Right lobe of liver (tissue), 6 donors: Measurements from ENCODE around the gene SLC4A8. TPM values are rescaled to one million over a fixed set of nuclear protein-coding genes. Genes with fewer than 3 reads are reported as not detected.

Experiments used
- ATAC-seq, 4 donors: fragments of 200-7000 bp; cut with Tn5 transposase; one replicate each; pipeline ENCODE4 v1.9.1; 2020; ENCODE audit warnings: mild to moderate bottlenecking in 4 of 4, moderate library complexity in 4 of 4
- DNase-seq, 3 donors: peaks; one replicate each; pipeline ENCODE4 v3.0.0-alpha.2; 2020
- H3K27ac ChIP-seq, 3 donors: fragments of 200-600 bp; one replicate each; pipeline ENCODE4 v1.8.0; 2022
- H3K27me3 ChIP-seq, 2 donors: fragments of 200-600 bp; one replicate each; pipeline ENCODE4 v1.8.0; 2022
- H3K36me3 ChIP-seq, 4 donors: fragments of 200-600 bp; sonication (generic) in 1 of 4; one replicate each; pipeline versions ENCODE4 v1.5.1 to v1.8.0; 2017 to 2022; ENCODE audit warnings: control low read depth in 1 of 4
- H3K4me1 ChIP-seq, 4 donors: fragments of 200-600 bp; sonication (generic) in 1 of 4; one replicate each; pipeline versions ENCODE4 v1.5.1 to v1.8.0; 2017 to 2022; ENCODE audit warnings: control low read depth in 1 of 4
- H3K4me3 ChIP-seq, 3 donors: fragments of 200-600 bp; one replicate each; pipeline ENCODE4 v1.8.0; 2022
- H3K9me3 ChIP-seq, 4 donors: fragments of 200-600 bp; sonication (generic) in 1 of 4; one replicate each; pipeline versions ENCODE4 v1.5.1 to v1.8.0; 2017 to 2022; ENCODE audit warnings: control low read depth in 1 of 4
- POLR2A ChIP-seq: fragments of 450-650 bp; IDR thresholded peaks from one replicate; pipeline ENCODE4 v1.6.1; 2017; ENCODE audit warnings: antibody characterized with exemption, mild to moderate bottlenecking
- WGBS: methylation state at CpG from one replicate; pipeline ENCODE4 v1.1.6; 2018; ENCODE audit warnings: low coverage, low lambda C conversion rate; ENCODE audit not compliant: insufficient coverage; ENCODE audit errors: missing lambda C conversion rate; 5-methylcytosine and 5-hydroxymethylcytosine counted together
- intact Hi-C, 2 donors: fragments of 100-400 bp; cut with DNase I; formaldehyde crosslinking; loops; one replicate each; pipeline versions ENCODE4 v1.11.2 to v1.14.1; 2022
- total RNA-seq, 6 experiments: library from RNA; depleted of rRNA in 2 of 6; stranded (reverse); fragments of >200 nt in 2 of 6; fragmentation: NEBNext Ultra II Directional in 3 of 6; extraction: Animal tissue kit (Norgen Biotek cat#: 25700) in 3 of 6; gene quantifications; one replicate each; pipeline versions ENCODE4 v1.1.0 to v1.2.4, GENCODE V29; 2016 to 2023
- TF ChIP-seq, protein P1 (sequence below), 4 donors: fragments of 200-600 bp in 3 of 4; fragments of 450-650 bp in 1 of 4; IDR thresholded peaks; one replicate each; pipeline versions ENCODE4 v1.5.1 to v1.8.0; 2016 to 2022; ENCODE audit warnings: antibody characterized with exemption in 4 of 4, mild to moderate bottlenecking in 2 of 4
- donor health status: DM: no; HTN: yes; CAD: no.
- donor health status: DM: no; HTN: no; CAD: no.
- donor health status: DM: no; HTN: no; CAD: no.
- donor health status: DM: no; HTN: yes; CAD: no.
- donor health status: DM: no; HTN: yes; CAD: no.

SLC4A8 gene
- total RNA-seq, 6 experiments from 2014 or later = 0.04 to 0.55 (median 0.19) TPM

DNA sequence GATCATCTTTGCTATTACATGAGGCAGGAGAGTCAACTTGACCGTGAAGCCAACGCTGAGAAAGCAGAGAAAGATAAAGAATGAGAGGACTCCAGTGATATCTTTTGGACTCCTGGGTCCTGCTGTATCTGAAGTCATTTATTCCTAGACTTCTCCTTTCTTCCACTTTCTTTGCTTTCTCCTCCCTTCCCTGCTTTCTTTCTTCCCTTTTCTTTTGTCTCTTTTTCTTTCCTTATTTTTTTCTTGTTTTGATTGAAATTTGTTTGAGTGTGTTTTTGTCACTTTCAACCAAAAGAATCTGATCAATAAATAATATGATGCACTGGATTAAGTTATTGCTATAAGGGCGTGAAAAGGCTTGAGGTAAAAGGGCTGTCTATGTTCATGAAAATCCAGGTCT lies 20.0 kb upstream of the SLC4A8 start:
- 91% methylated on average over 3 of the region's 3 CpGs for WGBS
- intact Hi-C loops = no loop called here
- DNase-seq (no peak), ATAC-seq (no peak)
- H3K4me1 ChIP-seq = no peaks in the 10 kb centered on the region
- no peaks in the 10 kb centered on the region for H3K36me3 ChIP-seq
- H3K27me3 ChIP-seq = no peaks in the 10 kb centered on the region
- no peak overlapping the region for H3K27ac ChIP-seq
- TF ChIP-seq POLR2A = no peak
- TF ChIP-seq, protein P1, sequence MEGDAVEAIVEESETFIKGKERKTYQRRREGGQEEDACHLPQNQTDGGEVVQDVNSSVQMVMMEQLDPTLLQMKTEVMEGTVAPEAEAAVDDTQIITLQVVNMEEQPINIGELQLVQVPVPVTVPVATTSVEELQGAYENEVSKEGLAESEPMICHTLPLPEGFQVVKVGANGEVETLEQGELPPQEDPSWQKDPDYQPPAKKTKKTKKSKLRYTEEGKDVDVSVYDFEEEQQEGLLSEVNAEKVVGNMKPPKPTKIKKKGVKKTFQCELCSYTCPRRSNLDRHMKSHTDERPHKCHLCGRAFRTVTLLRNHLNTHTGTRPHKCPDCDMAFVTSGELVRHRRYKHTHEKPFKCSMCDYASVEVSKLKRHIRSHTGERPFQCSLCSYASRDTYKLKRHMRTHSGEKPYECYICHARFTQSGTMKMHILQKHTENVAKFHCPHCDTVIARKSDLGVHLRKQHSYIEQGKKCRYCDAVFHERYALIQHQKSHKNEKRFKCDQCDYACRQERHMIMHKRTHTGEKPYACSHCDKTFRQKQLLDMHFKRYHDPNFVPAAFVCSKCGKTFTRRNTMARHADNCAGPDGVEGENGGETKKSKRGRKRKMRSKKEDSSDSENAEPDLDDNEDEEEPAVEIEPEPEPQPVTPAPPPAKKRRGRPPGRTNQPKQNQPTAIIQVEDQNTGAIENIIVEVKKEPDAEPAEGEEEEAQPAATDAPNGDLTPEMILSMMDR (IDR thresholded peaks at IDR 0.05) = no peak
- no peaks in the 10 kb centered on the region for H3K9me3 ChIP-seq
- H3K4me3 ChIP-seq = no peak overlapping the region

DNA sequence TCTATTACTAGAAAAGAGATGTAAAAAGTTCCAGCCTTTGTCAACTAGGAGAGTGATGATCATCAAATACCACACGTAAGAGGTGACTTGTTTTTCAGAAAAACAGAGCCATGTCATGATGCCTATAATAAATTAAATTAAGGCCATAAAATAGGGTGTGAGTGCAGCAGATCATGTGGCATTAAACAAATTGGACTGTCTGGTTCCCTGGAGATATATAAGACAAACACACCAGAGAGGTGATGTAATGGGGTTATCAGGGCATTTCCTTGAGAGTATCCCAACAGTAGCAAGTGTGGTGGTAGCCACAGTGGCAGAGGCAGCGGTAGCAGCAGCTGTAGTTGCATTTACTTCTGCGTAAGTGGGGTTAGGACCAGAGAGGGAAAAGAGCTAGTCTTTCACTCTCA lies 18.8 kb upstream of the SLC4A8 start:
- no peak overlapping the region for H3K4me3 ChIP-seq
- H3K27me3 ChIP-seq = no peaks in the 10 kb centered on the region
- TF ChIP-seq POLR2A = no peak
- TF ChIP-seq, protein P1 (IDR thresholded peaks at IDR 0.05) = no peak
- no peaks in the 10 kb centered on the region for H3K4me1 ChIP-seq
- intact Hi-C loops = no loop called here
- 100% methylated on average over 3 of the region's 3 CpGs for WGBS
- H3K9me3 ChIP-seq = no peaks in the 10 kb centered on the region
- ATAC-seq (no peak), DNase-seq (no peak)
- no peak overlapping the region for H3K27ac ChIP-seq
- no peaks in the 10 kb centered on the region for H3K36me3 ChIP-seq

DNA sequence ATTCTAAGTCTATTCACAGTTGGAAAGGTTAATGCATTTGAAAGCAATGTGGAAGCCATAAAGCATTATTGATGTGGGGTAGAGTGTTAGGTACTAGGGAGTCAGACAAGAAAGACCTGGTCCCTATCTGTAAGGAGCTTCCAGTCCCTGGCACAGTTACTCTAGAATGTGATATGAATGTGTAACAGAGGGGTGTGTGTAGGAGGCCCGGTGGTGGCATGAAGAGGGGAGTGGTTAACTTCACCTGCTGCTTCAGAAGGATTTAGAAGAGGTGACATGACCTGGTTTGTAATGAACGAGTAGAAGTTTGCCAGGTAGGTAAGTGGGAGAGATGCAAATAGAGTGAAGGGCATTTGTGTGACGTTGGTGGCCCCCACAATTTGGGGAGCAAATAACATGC lies 18.3 kb upstream of the SLC4A8 start:
- Histone ChIP-seq H3K36me3 (no peaks in the 10 kb centered on the region), H3K27me3 (no peaks in the 10 kb centered on the region), H3K27ac (no peak overlapping the region), H3K4me1 (no peaks in the 10 kb centered on the region), H3K4me3 (no peak overlapping the region), H3K9me3 (no peaks in the 10 kb centered on the region)
- ATAC-seq (no peak), DNase-seq (no peak)
- no peak for TF ChIP-seq POLR2A
- TF ChIP-seq, protein P1 (IDR thresholded peaks at IDR 0.05) = no peak
- 20% methylated on average over 1 of the region's 3 CpGs for whole genome bisulfite sequencing
- intact Hi-C loops = no loop called here

DNA sequence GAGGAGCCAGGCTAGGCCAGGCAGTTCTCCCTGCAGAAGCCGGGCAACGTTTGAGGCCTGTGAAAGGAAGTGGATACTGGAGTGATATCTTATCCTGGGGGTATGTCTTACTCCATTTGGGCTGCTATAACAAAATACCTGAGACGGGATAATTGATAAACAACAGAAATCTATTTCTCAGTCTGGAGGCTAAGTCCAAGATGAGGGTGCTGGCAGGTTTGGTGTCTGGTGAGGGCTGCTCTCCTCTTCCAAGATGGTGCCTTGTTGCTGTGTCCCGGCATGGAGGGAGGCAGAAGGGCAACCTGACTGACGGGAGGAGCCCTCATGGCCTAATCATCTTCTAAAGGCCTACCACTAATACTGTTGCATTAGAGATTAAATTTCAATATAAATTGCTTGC lies 17.8 kb upstream of the SLC4A8 start:
- DNase-seq = no peak
- TF ChIP-seq, protein P1 (IDR thresholded peaks at IDR 0.05) = no peak
- no peak for TF ChIP-seq POLR2A
- Histone ChIP-seq H3K27ac (no peak overlapping the region), H3K36me3 (no peaks in the 10 kb centered on the region), H3K27me3 (no peaks in the 10 kb centered on the region), H3K4me1 (no peaks in the 10 kb centered on the region), H3K4me3 (no peak overlapping the region), H3K9me3 (no peaks in the 10 kb centered on the region)
- 70% methylated on average over 2 of the region's 5 CpGs for WGBS
- ATAC-seq = no peak
- intact Hi-C loops = no loop called here

DNA sequence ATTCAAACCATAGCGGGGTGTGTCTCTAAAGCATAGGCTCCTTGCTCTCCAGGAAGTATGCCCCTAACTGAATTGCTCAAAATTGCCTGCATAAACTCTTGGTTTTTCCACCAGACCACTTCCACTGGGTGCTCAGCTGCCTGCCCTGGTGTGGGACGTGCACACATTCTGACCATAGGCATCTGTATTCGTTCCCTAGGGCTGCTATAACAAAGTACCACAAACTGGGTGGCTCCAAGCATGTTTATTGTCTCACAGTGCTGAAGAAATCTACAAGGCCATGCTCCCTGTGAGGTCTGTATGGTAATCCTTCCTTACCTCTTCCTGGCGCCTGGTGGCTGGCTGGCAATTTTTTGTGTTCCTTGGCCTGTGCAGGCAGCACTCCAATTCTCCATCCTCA lies 17.0 kb upstream of the SLC4A8 start:
- DNase-seq (no peak), ATAC-seq (no peak)
- WGBS = 63% methylated on average over 4 of the region's 4 CpGs
- no peak overlapping the region for H3K27ac ChIP-seq
- intact Hi-C loops = no loop called here
- H3K9me3 ChIP-seq = no peaks in the 10 kb centered on the region
- H3K36me3 ChIP-seq = no peaks in the 10 kb centered on the region
- H3K4me3 ChIP-seq = no peak overlapping the region
- H3K4me1 ChIP-seq = no peaks in the 10 kb centered on the region
- TF ChIP-seq, protein P1 (IDR thresholded peaks at IDR 0.05) = no peak
- TF ChIP-seq POLR2A = no peak
- no peaks in the 10 kb centered on the region for H3K27me3 ChIP-seq
